GM12873 (cell line): Measurements from ENCODE around the gene PRR5.

Experiments used
- CTCF ChIP-seq: IDR thresholded peaks from 2 replicates; pipeline ENCODE4 v1.5.1; 2012; ENCODE audit warnings: low read depth, mild to moderate bottlenecking, moderate library complexity, low read length, control low read depth; ENCODE audit not compliant: insufficient read depth; ENCODE audit errors: missing control alignments

PRR5 gene

GRCh38 chr22:44780876-44781449, 79.0 kb downstream of the PRR5 start:
- TF ChIP-seq CTCF: no peak

GRCh38 chr22:44782363-44782963, 80.5 kb downstream of the PRR5 start:
- no peak for TF ChIP-seq CTCF

GRCh38 chr22:44783091-44783490, 81.1 kb downstream of the PRR5 start:
- TF ChIP-seq CTCF: no peak

GRCh38 chr22:44783581-44783980, 81.6 kb downstream of the PRR5 start:
- TF ChIP-seq CTCF: no peak

- TF ChIP-seq CTCF: no peak
Observed at GRCh38 chr22:44786136-44786535, 84.1 kb downstream of the PRR5 start.

- no peak for TF ChIP-seq CTCF
Observed at GRCh38 chr22:44786610-44787009, 84.6 kb downstream of the PRR5 start.
